Measurements from ENCODE around the gene PRH1. TPM values are rescaled to one million over a fixed set of nuclear protein-coding genes. Genes with fewer than 3 reads are reported as not detected.

The PRH1 gene
- 10 to 100 TPM; 42.5 to 98.2 (median 47.7) TPM for total RNA-seq

DNA sequence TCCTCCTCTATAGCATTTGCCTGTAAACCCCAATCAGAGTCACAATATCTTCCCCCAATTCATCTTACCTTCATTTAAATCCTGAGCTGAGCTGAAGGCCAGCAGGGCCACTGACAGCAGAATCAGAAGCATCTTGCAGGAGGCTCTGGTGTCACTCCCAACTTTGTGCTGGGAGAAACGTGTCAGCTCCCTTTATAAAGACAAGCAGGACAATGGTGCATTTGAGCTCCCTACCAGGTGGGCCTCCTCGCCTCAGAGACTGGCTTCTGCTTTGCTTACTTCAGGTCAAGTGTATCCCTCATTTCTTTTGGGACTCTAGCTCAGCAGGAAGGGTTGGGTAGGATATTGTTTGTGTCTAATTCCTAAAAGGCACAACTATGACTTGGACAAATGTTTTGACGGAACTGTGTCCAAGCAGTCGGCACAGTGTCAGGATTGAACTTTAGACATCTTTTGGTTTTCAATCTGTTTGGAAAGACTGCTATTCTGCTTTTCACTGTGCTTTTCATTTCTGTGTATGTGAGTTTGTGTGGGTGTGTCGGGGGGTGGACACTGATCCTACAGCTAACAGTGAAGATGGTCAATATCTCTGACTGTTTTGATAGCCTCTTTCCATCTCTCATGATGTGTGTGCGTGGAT is at the start of gene PRH1:
Gene PRH1 (minus strand): TSS at position 170 of the 640 bp plus-strand sequence. CDS start 38 bp downstream, at position 132.
- no peak for DNase-seq
- no peaks in the 10 kb centered on the region for H3K27me3 ChIP-seq
- no peak for TF ChIP-seq POLR2A (IDR thresholded peaks at IDR 0.05)
- TF ChIP-seq, protein P1, sequence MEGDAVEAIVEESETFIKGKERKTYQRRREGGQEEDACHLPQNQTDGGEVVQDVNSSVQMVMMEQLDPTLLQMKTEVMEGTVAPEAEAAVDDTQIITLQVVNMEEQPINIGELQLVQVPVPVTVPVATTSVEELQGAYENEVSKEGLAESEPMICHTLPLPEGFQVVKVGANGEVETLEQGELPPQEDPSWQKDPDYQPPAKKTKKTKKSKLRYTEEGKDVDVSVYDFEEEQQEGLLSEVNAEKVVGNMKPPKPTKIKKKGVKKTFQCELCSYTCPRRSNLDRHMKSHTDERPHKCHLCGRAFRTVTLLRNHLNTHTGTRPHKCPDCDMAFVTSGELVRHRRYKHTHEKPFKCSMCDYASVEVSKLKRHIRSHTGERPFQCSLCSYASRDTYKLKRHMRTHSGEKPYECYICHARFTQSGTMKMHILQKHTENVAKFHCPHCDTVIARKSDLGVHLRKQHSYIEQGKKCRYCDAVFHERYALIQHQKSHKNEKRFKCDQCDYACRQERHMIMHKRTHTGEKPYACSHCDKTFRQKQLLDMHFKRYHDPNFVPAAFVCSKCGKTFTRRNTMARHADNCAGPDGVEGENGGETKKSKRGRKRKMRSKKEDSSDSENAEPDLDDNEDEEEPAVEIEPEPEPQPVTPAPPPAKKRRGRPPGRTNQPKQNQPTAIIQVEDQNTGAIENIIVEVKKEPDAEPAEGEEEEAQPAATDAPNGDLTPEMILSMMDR (IDR thresholded peaks at IDR 0.05) = no peak

DNA sequence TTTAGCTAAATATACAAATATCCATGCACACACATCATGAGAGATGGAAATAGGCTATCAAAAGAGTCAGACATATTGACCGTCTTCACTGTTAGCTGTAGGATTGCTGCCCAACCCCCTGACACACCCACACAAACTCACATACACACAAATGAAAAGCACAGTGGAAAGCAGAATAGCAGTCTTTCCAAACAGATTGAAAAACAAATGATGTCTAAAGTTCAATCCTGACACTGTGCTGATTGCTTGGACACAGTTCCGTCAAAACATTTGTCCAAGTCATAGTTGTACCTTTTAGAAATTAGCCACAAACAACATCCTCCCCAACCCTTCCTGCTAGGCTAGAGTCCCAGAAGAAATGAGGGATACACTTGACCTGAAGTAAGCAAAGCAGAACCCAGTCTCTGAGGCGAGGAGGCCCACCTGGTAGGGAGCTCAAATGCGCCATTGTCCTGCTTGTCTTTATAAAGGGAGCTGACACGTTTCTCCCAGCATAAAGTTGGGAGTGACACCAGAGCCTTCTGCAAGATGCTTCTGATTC is 44.8 kb upstream of the PRH1 start, which contains the start of gene PRH2:
Gene PRH2 (plus strand): TSS at position 491 of the 541 bp plus-strand sequence. CDS start 38 bp downstream, at position 529.
- no peak for TF ChIP-seq POLR2A (IDR thresholded peaks at IDR 0.05)
- H3K36me3 ChIP-seq = no peaks in the 10 kb centered on the region
- no peaks in the 10 kb centered on the region for H3K9me3 ChIP-seq
- H3K4me1 ChIP-seq = no peaks in the 10 kb centered on the region
- H3K4me3 ChIP-seq = no peak within 1 kb of the TSS
- H3K27me3 ChIP-seq = no peaks in the 10 kb centered on the region
- H3K27ac ChIP-seq = no peak within 1 kb of the TSS
- no peak for DNase-seq

More for the DNA sequence above, at the start of gene PRH1:
- no peak within 1 kb of the TSS for H3K4me3 ChIP-seq
- no peaks in the 10 kb centered on the region for H3K36me3 ChIP-seq
- H3K27ac ChIP-seq = no peak within 1 kb of the TSS
- H3K4me1 ChIP-seq = no peaks in the 10 kb centered on the region
- no peaks in the 10 kb centered on the region for H3K9me3 ChIP-seq

DNA sequence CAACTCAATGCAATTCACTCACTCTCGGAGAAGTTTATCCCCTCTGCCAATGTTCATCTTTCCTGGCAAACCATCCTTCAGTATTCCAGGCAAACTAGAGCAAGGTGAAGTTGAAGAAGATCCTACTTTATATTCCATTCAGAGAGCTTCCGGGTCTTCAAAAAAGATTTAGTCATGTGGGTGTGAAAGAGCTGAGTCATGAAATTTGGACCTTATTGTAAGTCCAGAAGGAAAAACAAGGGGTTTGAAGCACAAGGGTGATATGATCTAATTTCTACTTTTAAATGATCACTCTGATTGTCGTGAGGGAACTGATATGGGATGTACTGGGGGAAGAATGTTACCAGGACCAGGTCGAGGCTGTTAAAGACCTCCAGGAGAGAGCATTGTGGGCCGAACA is 42.2 kb upstream of the PRH1 start:
- H3K4me3 ChIP-seq = no peak overlapping the region
- H3K27ac ChIP-seq = no peak overlapping the region
- TF ChIP-seq POLR2A (IDR thresholded peaks at IDR 0.05) = no peak
- TF ChIP-seq, protein P1 (IDR thresholded peaks at IDR 0.05) = no peak

DNA sequence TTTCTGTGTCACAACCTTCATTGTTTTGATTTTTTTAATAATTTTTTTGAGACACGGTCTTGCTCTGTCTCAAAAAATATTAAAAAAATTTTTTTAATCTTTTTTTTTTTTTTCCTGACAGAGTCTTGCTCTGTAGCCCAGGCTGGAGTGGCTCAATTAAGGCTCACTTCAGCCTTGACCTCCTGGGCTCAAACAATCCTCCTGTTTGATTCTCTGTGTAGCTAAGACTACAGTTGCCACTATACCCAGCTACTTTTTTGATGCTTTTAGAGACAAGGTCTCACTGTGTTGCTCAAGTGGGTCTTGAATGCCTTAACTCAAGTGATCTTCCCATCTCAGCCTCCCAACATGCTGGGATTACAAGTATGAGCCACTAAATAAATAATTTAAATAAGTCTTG is 35.8 kb upstream of the PRH1 start:
- Histone ChIP-seq H3K9me3 (no peaks in the 10 kb centered on the region), H3K4me3 (no peak overlapping the region), H3K4me1 (no peaks in the 10 kb centered on the region), H3K27me3 (no peaks in the 10 kb centered on the region), H3K27ac (no peak overlapping the region), H3K36me3 (no peaks in the 10 kb centered on the region)
- TF ChIP-seq POLR2A (IDR thresholded peaks at IDR 0.05) = no peak
- TF ChIP-seq, protein P1 (IDR thresholded peaks at IDR 0.05) = no peak
- no peak for DNase-seq

More for the DNA sequence above, 42.2 kb upstream of the PRH1 start:
- Histone ChIP-seq H3K27me3 (no peaks in the 10 kb centered on the region), H3K4me1 (no peaks in the 10 kb centered on the region), H3K36me3 (no peaks in the 10 kb centered on the region), H3K9me3 (no peaks in the 10 kb centered on the region)
- DNase-seq = no peak

DNA sequence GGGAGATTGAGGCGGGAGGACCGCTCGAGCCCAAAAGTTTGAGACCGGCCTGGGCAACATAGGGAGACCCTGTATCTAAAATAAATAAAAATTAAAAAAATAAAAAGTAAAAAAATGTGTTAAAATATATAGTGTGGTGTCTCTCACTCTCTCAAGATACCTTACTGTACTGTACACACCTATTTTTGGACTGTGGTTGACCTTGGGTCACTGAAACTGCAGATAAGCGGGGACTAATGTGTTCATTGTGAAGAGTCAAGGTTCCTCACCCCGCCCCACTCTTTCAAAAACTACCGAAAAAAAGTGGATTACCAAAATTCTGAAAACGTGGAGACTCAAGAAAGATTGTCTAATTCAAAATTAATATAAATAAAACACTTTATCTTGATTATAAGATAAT is 26.3 kb upstream of the PRH1 start:
- Histone ChIP-seq H3K36me3 (no peaks in the 10 kb centered on the region), H3K4me1 (no peaks in the 10 kb centered on the region), H3K9me3 (no peaks in the 10 kb centered on the region), H3K4me3 (no peak overlapping the region), H3K27me3 (no peaks in the 10 kb centered on the region), H3K27ac (no peak overlapping the region)
- DNase-seq = no peak
- TF ChIP-seq POLR2A (IDR thresholded peaks at IDR 0.05) = no peak
- TF ChIP-seq, protein P1 (IDR thresholded peaks at IDR 0.05) = no peak

DNA sequence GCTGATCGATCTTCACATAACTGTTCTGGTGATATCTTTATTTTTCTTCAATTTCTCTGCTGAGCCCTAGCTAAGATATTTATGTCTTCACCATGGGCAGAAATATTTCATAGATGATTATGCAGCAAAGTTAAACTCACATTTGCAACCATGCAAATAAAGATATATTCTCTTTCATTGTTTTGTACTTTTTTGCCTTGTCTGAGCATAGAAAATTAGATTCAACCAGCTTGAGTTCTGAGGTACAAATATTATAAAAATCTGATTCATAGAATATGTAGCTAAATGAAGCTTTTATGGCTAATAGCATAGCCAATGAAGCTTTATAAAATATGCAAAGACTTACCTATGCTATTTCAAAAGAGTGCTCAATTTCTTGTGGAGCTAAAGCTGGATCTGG is 25.4 kb upstream of the PRH1 start, which contains the start of gene TAS2R13:
Gene TAS2R13 (minus strand): TSS at position 101 of the 400 bp plus-strand sequence. CDS start 264 bp downstream, outside the sequence.
- Histone ChIP-seq H3K4me3 (no peak within 1 kb of the TSS), H3K27me3 (no peaks in the 10 kb centered on the region), H3K27ac (no peak within 1 kb of the TSS), H3K9me3 (no peaks in the 10 kb centered on the region), H3K36me3 (no peaks in the 10 kb centered on the region), H3K4me1 (no peaks in the 10 kb centered on the region)
- TF ChIP-seq, protein P1 (IDR thresholded peaks at IDR 0.05) = no peak
- no peak for TF ChIP-seq POLR2A (IDR thresholded peaks at IDR 0.05)
- DNase-seq = no peak
